ENCODE data around the gene PRR16.
"Not testable (repeated sequence)": the region's sequence is repeated elsewhere in the genome, so short reads cannot be mapped to it uniquely, and the experiment has no call there.

Gene PRR16

DNA sequence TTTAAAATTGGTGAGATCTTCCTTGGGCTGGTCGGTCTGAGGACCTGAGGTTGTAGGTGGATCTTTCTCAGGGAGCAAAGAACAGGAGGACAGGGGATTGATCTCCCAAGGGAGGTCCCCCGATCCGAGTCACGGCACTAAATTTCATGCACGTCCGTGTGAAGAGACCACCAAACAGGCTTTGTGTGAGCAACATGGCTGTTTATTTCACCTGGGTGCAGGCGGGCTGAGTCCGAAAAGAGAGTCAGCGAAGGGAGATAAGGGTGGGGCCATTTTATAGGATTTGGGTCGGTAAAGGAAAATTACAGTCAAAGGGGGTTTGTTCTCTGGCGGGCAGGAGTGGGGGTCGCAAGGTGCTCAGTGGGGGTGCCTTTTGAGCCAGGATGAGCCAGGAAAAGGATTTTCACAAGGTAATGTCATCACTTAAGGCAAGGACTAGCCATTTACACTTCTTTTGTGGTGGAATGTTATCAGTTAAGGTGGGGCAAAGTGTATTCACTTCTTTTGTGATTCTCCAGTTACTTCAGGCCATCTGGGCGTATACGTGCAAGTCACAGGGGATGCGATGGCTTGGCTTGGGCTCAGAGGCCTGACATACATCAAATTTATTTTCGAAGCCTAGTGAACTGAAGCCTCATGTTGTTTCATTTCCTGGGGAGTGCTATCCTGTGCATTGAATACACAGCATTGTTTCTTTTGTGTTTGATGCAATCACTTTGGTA, 238.9 kb downstream of the PRR16 start:
- not testable (repeated sequence) for FAIRE-seq; DNase-seq (ENCODE audit: insufficient read length, low spot score)

DNA sequence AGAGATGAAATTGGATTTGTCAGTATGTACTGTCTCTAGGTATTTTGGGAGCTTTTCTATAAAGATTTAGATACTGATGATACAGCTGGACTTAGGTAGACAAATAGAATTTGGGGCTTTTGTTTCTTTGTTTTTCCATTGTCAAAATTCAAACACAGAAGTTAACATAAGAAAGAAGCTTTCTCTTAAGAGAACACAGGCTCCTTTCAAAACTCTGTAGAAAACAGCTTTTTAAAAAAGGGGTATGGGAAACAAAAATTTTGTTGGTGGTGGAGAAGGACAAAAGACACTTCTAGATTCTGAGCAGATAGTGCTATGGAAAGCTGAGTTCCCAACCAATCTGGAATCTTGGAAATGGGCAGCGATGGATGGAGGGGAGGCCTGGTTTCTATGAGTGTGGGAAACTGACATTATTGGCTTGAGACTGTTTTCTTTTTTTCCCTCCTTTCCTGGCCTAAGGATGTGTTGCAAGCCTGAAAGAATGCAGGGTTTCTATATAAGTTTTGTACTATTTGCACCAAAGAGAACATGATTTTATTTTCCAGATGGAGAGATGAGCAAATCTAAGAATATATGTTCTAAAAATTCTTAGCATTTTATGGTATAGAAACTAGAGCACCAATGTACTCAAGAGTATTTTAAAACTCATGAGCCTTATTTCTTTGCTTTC, 240.0 kb downstream of the PRR16 start:
- DNase-seq (ENCODE audit: insufficient read length, low spot score), result no peak
- FAIRE-seq, result no peak

DNA sequence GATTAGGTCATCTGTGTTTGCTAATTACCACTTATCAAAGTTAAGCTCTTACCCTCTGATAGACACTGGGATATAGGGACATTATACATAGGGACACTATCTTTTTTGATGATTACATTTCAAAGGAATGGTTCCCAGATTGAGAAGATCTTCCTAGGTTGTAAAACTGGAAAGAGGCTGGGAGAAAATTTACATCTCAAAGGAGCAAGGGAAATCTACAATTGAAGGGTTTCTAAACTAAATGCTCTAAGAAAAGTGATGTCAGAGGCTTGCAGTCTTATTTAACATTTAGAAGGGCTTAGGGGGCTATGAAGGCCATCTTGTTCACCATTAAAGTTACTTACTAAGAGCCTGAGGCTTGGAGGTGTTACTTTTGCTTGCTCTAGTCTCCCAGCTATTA, 242.8 kb downstream of the PRR16 start:
- no peak for FAIRE-seq
- DNase-seq (ENCODE audit: insufficient read length, low spot score), result no peak

DNA sequence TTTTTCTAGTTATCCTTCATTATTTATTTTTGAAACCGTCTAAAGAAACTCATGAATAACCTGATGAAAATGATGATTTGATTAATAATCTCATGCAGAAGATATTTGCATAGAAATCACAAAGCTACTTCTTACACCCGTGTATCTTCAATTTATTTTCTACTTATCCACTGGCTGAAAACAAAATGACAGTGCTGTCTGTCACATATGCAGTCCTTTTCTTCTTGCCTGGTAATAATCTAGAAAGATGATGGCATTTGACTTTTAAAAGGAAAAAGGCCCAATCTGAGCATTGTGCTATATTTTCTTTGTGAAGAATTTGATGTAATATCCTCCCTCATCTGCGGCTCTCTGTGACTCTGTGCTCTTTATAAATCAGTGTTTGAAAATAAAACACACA, 253.3 kb downstream of the PRR16 start:
- FAIRE-seq, result no peak
- DNase-seq (ENCODE audit: insufficient read length, low spot score), result no peak

DNA sequence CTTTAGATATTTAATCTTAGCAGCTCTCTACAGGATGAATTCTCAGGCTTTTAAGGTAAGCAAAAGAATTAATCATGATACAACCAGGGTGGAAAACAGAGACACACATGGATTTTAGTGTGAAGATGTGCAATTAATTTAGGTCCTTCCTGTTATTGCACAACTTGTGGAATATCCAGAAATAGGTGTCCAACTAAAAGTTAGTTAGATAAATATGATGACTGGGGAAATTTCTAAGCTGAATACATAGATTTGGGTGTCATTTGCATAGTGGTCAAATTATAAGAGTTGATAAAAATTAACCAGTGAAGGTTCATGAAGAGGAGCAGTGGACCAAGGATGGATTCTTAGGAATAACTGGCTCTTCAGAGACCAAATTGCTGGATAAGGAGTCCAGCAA, 266.1 kb downstream of the PRR16 start:
- no peak for DNase-seq (ENCODE audit: insufficient read length, low spot score)
- FAIRE-seq, result no peak

DNA sequence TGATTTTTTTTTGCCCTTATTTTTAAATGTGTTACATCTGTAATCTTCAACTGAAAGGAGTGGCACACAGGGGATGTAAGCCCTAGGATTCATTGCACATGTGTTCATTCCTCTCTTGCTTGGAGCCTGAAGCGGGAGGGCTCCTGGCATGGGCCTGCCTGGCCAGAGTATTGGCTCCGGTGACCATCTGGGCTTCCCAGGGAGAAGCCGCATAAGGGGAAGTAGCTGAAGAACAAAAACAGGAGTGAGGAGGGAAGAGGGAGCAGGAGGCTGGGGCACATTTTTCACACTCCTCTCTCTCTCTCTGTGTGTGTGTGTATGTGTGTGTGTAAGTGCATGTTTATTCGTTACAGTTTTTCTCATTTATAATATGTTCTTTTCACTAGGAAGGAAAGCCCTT, 269.9 kb downstream of the PRR16 start:
- FAIRE-seq (no peak), DNase-seq (ENCODE audit: insufficient read length, low spot score) (no peak)

DNA sequence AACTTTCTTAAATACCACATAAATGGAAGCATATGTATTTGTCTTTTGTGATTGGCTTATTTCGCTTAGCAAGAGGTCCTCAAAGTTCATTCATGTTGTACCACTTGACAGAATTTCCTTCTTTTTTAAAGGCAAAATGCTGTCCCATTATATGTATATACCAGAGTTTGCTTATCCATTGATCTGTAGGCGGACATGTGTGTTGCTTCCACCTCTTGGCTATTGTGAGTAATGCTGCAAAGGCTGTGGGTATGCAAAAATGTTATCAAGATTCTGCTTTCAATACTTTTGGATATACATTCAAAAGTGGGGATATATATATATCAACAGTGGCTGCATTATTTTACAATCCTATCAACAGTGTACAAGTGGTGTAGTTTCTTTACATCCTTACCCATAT, 271.0 kb downstream of the PRR16 start:
- no peak for FAIRE-seq

More for the DNA sequence above, 271.0 kb downstream of the PRR16 start:
- DNase-seq (ENCODE audit: insufficient read length, low spot score), result no peak

All from GM19239 (cell line).